WTC11 (cell line): ENCODE data around the gene MLXIP. TPM values are rescaled to one million over a fixed set of nuclear protein-coding genes. Genes with fewer than 3 reads are reported as not detected.

Source experiments
- ATAC-seq: fragments of 200-7000 bp; cut with Tn5 transposase; 2 replicates; pipeline ENCODE4 v1.10.0; 2021; ENCODE audit warnings: mild to moderate bottlenecking, moderate library complexity
- CTCF ChIA-PET: fragments of 300-600 bp; sonication (Branson Sonifier 250); formaldehyde crosslinking; loops from one replicate; lab custom pipeline; 2021; ENCODE audit warnings: antibody characterized with exemption; lab: Charles Lee
- POLR2A ChIA-PET: fragments of 350-600 bp; sonication (Branson Sonifier 250); formaldehyde crosslinking; loops from one replicate; lab custom pipeline; 2021; ENCODE audit warnings: antibody characterized with exemption; lab: Charles Lee
- DNase-seq: peaks from one replicate; pipeline ENCODE4 v3.0.0; 2021; ENCODE audit warnings: low spot score
- H3K27ac Mint-ChIP-seq: 2 replicates; pipeline ENCODE4 v1.8.0; 2021; ENCODE audit warnings: mixed read lengths
- H3K27me3 Mint-ChIP-seq: 2 replicates; pipeline ENCODE4 v1.8.0; 2021; ENCODE audit warnings: low read depth, mild to moderate bottlenecking, moderate library complexity, mixed read lengths
- H3K36me3 Mint-ChIP-seq: 2 replicates; pipeline ENCODE4 v1.8.0; 2021; ENCODE audit warnings: mixed read lengths
- H3K4me1 Mint-ChIP-seq: 2 replicates; pipeline ENCODE4 v1.8.0; 2022; ENCODE audit warnings: mixed read lengths
- H3K4me3 Mint-ChIP-seq: 2 replicates; pipeline ENCODE4 v1.8.0; 2021; ENCODE audit warnings: mild to moderate bottlenecking, moderate library complexity, mixed read lengths
- H3K9me3 Mint-ChIP-seq: 2 replicates; pipeline ENCODE4 v1.8.0; 2021; ENCODE audit warnings: mixed read lengths
- ATF2 ChIP-seq: sonication (generic); formaldehyde crosslinking; IDR thresholded peaks from 2 replicates; pipeline ENCODE4 v1.8.1; 2022; ENCODE audit warnings: low read depth, missing genetic modification reagents, borderline replicate concordance
- ELF4 ChIP-seq: sonication (generic); formaldehyde crosslinking; IDR thresholded peaks from 2 replicates; pipeline ENCODE4 v1.8.1; 2022; ENCODE audit warnings: low read depth, mild to moderate bottlenecking, moderate library complexity, missing genetic modification reagents
- ETV6 ChIP-seq: sonication (generic); formaldehyde crosslinking; IDR thresholded peaks from 2 replicates; pipeline ENCODE4 v1.8.1; 2022; ENCODE audit warnings: mild to moderate bottlenecking, missing genetic modification reagents
- FOXK1 ChIP-seq: sonication (generic); formaldehyde crosslinking; IDR thresholded peaks from 2 replicates; pipeline ENCODE4 v1.8.0; 2022; ENCODE audit warnings: mild to moderate bottlenecking, moderate library complexity, missing genetic modification reagents
- FOXP1 ChIP-seq: sonication (generic); formaldehyde crosslinking; IDR thresholded peaks from 2 replicates; pipeline ENCODE4 v1.8.0; 2022; ENCODE audit warnings: missing genetic modification reagents, mild to moderate bottlenecking, moderate library complexity, borderline replicate concordance
- IRF1 ChIP-seq: sonication (generic); formaldehyde crosslinking; IDR thresholded peaks from 2 replicates; pipeline ENCODE4 v1.8.0; 2023; ENCODE audit warnings: missing genetic modification reagents
- KAT7 ChIP-seq: sonication (generic); formaldehyde crosslinking; IDR thresholded peaks from 2 replicates; pipeline ENCODE4 v1.8.1; 2023; ENCODE audit warnings: missing genetic modification reagents, mild to moderate bottlenecking, borderline replicate concordance
- MLX ChIP-seq: sonication (generic); formaldehyde crosslinking; IDR thresholded peaks from 2 replicates; pipeline ENCODE4 v1.8.1; 2023; ENCODE audit warnings: mild to moderate bottlenecking, missing genetic modification reagents, moderate library complexity
- MYBL2 ChIP-seq: sonication (generic); formaldehyde crosslinking; IDR thresholded peaks from 2 replicates; pipeline ENCODE4 v1.8.1; 2023; ENCODE audit warnings: mild to moderate bottlenecking, moderate library complexity, missing genetic modification reagents
- NFATC4 ChIP-seq: fragments of 250-450 bp; sonication (Bioruptor Pico); IDR thresholded peaks from 2 replicates; pipeline ENCODE4 v1.9.0; 2021; ENCODE audit warnings: mild to moderate bottlenecking
- PRRX2 ChIP-seq: fragments of 250-450 bp; sonication (Bioruptor Pico); IDR thresholded peaks from 2 replicates; pipeline ENCODE4 v1.8.0; 2021; ENCODE audit warnings: mild to moderate bottlenecking
- RELA ChIP-seq: sonication (generic); formaldehyde crosslinking; IDR thresholded peaks from 2 replicates; pipeline ENCODE4 v1.8.1; 2022; ENCODE audit warnings: missing genetic modification reagents, mild to moderate bottlenecking, borderline replicate concordance
- TP53 ChIP-seq: sonication (generic); formaldehyde crosslinking; IDR thresholded peaks from 2 replicates; pipeline ENCODE4 v1.8.1; 2023; ENCODE audit warnings: mild to moderate bottlenecking, missing genetic modification reagents
- ZNF138 ChIP-seq: sonication (generic); formaldehyde crosslinking; conservative IDR thresholded peaks from 2 replicates; pipeline ENCODE4 v1.8.1; 2022; ENCODE audit warnings: mild to moderate bottlenecking, moderate library complexity, missing genetic modification reagents
- total RNA-seq: library from RNA; stranded (reverse); gene quantifications from 3 replicates; pipeline ENCODE4 v1.2.3, GENCODE V29; 2021
- TF ChIP-seq, protein P1 (sequence below): fragments of 250-450 bp; sonication (Bioruptor Pico); IDR thresholded peaks from 2 replicates; pipeline ENCODE4 v1.8.0; 2021; ENCODE audit warnings: mild to moderate bottlenecking
- TF ChIP-seq, protein P2 (sequence below): sonication (generic); formaldehyde crosslinking; IDR thresholded peaks from 2 replicates; pipeline ENCODE4 v1.8.1; 2023; ENCODE audit warnings: mild to moderate bottlenecking, moderate library complexity, missing genetic modification reagents
- TF ChIP-seq, protein P3 (sequence below): fragments of 250-450 bp; sonication (Bioruptor Pico); IDR thresholded peaks from 2 replicates; pipeline ENCODE4 v1.9.0; 2021; ENCODE audit warnings: mild to moderate bottlenecking
- TF ChIP-seq, protein P4 (sequence below): sonication (generic); formaldehyde crosslinking; conservative IDR thresholded peaks from 2 replicates; pipeline ENCODE4 v1.8.1; 2023; ENCODE audit warnings: mild to moderate bottlenecking, low read depth, missing genetic modification reagents, moderate library complexity

MLXIP gene
- total RNA-seq, 1 experiment from 2014 or later = 49.4 TPM

- no peak for TF ChIP-seq KAT7 (CRISPR knock-in tag)
- TF ChIP-seq, protein P1, sequence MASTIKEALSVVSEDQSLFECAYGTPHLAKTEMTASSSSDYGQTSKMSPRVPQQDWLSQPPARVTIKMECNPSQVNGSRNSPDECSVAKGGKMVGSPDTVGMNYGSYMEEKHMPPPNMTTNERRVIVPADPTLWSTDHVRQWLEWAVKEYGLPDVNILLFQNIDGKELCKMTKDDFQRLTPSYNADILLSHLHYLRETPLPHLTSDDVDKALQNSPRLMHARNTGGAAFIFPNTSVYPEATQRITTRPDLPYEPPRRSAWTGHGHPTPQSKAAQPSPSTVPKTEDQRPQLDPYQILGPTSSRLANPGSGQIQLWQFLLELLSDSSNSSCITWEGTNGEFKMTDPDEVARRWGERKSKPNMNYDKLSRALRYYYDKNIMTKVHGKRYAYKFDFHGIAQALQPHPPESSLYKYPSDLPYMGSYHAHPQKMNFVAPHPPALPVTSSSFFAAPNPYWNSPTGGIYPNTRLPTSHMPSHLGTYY (CRISPR knock-in tag) = no peak
Measured at GRCh38 chr12:122147514-122148290, 69.1 kb downstream of the MLXIP start (continued).

DNA sequence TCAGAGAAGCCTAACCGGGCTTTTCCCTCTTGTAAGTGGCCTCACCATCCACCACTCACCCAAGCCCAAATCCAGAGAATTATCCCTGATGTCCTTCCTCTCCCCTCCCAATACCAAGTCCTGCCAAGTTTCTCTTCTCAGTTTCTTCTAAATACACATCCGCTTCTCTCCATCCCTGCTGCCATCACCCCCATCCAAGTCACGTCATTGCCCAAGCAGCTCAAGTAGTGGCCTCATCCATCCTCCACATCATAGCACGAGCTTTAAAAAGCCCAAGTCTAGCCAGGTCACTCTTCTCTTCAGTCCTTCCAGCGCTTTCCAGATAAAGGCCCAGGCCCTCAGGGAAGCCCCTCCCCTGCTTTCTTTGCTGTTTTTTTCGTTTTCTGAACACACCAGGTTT, 70.1 kb downstream of the MLXIP start:
- peaks cover 2% of the 10 kb centered on the region; the same call in 1 of the 2 replicates for H3K4me1 Mint-ChIP-seq
- no peak overlapping the region for H3K27ac Mint-ChIP-seq
- peaks cover 5% of the 10 kb centered on the region for H3K9me3 Mint-ChIP-seq
- H3K4me3 Mint-ChIP-seq = no peak overlapping the region
- ATAC-seq = no peak
- DNase-seq = no peak
- ChIA-PET CTCF (interaction anchor here (1.1 to 1.4 kb wide), 3 partner anchors 11 to 94 kb away, joined by 3 to 6 read pairs (median 3); no protein-coding TSS in a partner anchor), POLR2A (interaction anchor here (1.3 kb wide), 1 partner anchor 77 kb away, joined by 4 read pairs; the partner anchor contains the start of gene DIABLO)
- no peaks in the 10 kb centered on the region for H3K27me3 Mint-ChIP-seq
- H3K36me3 Mint-ChIP-seq = peaks cover 7% of the 10 kb centered on the region
- TF ChIP-seq TP53 (CRISPR knock-in tag) (no peak), PRRX2 (no peak), RELA (no peak), ETV6 (CRISPR knock-in tag) (no peak), NFATC4 (CRISPR knock-in tag) (no peak), ELF4 (CRISPR knock-in tag) (no peak), ZNF138 (CRISPR knock-in tag) (no peak), FOXK1 (CRISPR knock-in tag) (no peak), IRF1 (CRISPR knock-in tag) (no peak), FOXP1 (CRISPR knock-in tag) (no peak), MLX (CRISPR knock-in tag) (no peak), ATF2 (CRISPR knock-in tag) (no peak), MYBL2 (no peak)
- TF ChIP-seq, protein P2, sequence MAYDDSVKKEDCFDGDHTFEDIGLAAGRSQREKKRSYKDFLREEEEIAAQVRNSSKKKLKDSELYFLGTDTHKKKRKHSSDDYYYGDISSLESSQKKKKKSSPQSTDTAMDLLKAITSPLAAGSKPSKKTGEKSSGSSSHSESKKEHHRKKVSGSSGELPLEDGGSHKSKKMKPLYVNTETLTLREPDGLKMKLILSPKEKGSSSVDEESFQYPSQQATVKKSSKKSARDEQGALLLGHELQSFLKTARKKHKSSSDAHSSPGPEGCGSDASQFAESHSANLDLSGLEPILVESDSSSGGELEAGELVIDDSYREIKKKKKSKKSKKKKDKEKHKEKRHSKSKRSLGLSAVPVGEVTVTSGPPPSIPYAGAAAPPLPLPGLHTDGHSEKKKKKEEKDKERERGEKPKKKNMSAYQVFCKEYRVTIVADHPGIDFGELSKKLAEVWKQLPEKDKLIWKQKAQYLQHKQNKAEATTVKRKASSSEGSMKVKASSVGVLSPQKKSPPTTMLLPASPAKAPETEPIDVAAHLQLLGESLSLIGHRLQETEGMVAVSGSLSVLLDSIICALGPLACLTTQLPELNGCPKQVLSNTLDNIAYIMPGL (CRISPR knock-in tag) = no peak
- TF ChIP-seq, protein P3, sequence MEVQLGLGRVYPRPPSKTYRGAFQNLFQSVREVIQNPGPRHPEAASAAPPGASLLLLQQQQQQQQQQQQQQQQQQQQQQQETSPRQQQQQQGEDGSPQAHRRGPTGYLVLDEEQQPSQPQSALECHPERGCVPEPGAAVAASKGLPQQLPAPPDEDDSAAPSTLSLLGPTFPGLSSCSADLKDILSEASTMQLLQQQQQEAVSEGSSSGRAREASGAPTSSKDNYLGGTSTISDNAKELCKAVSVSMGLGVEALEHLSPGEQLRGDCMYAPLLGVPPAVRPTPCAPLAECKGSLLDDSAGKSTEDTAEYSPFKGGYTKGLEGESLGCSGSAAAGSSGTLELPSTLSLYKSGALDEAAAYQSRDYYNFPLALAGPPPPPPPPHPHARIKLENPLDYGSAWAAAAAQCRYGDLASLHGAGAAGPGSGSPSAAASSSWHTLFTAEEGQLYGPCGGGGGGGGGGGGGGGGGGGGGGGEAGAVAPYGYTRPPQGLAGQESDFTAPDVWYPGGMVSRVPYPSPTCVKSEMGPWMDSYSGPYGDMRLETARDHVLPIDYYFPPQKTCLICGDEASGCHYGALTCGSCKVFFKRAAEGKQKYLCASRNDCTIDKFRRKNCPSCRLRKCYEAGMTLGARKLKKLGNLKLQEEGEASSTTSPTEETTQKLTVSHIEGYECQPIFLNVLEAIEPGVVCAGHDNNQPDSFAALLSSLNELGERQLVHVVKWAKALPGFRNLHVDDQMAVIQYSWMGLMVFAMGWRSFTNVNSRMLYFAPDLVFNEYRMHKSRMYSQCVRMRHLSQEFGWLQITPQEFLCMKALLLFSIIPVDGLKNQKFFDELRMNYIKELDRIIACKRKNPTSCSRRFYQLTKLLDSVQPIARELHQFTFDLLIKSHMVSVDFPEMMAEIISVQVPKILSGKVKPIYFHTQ = no peak
- TF ChIP-seq, protein P4, sequence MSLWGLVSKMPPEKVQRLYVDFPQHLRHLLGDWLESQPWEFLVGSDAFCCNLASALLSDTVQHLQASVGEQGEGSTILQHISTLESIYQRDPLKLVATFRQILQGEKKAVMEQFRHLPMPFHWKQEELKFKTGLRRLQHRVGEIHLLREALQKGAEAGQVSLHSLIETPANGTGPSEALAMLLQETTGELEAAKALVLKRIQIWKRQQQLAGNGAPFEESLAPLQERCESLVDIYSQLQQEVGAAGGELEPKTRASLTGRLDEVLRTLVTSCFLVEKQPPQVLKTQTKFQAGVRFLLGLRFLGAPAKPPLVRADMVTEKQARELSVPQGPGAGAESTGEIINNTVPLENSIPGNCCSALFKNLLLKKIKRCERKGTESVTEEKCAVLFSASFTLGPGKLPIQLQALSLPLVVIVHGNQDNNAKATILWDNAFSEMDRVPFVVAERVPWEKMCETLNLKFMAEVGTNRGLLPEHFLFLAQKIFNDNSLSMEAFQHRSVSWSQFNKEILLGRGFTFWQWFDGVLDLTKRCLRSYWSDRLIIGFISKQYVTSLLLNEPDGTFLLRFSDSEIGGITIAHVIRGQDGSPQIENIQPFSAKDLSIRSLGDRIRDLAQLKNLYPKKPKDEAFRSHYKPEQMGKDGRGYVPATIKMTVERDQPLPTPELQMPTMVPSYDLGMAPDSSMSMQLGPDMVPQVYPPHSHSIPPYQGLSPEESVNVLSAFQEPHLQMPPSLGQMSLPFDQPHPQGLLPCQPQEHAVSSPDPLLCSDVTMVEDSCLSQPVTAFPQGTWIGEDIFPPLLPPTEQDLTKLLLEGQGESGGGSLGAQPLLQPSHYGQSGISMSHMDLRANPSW (CRISPR knock-in tag) = no peak
